A549 (cell line): ENCODE data around the gene TLE1. TPM values are rescaled to one million over a fixed set of nuclear protein-coding genes. Genes with fewer than 3 reads are reported as not detected.

Experiments used
- ATAC-seq, 2 experiments: fragments of 200-7000 bp in 1 of 2; fragments of >200 bp in 1 of 2; cut with Nextera tagmentation in 1 of 2; cut with Tn5 transposase in 1 of 2; 3 replicates each; pipeline versions ENCODE4 v1.8.0 to v1.9.1; 2018 to 2020; ENCODE audit warnings: mild to moderate bottlenecking in 1 of 2, moderate library complexity in 1 of 2
- CTCF ChIA-PET: fragments of 300-600 bp; sonication (Branson Sonifier 250); formaldehyde crosslinking; extraction: SDS; loops from one replicate; lab custom pipeline; 2021; ENCODE audit warnings: antibody characterized with exemption, inconsistent platforms; lab: Yijun Ruan, JAX
- POLR2A ChIA-PET: fragments of 350-600 bp; formaldehyde crosslinking; extraction: SDS; loops from one replicate; lab custom pipeline; 2021; ENCODE audit warnings: antibody characterized with exemption, inconsistent platforms; lab: Yijun Ruan, JAX
- DNase-seq, 2 experiments: peaks; one replicate each; pipeline versions ENCODE4 v3.0.0 to v3.0.0-alpha.2; 2011 to 2016; ENCODE audit warnings: low read depth in 1 of 2, low spot score in 1 of 2
- FAIRE-seq: peaks from 2 replicates; lab custom pipeline; 2011; peaks lifted over from hg19 to GRCh38; lab: Jason Lieb, UNC
- H3K27ac ChIP-seq, 2 experiments: fragments of >200 bp; sonication (Bioruptor Twin); formaldehyde crosslinking; 3 replicates each; pipeline ENCODE4 v1.5.1; 2016 to 2017
- H3K4me1 ChIP-seq: fragments of >200 bp; sonication (Bioruptor Twin); formaldehyde crosslinking; 3 replicates; pipeline ENCODE4 v1.6.1; 2016
- H3K4me2 ChIP-seq: fragments of >200 bp; sonication (Bioruptor Twin); formaldehyde crosslinking; 3 replicates; pipeline ENCODE4 v1.6.1; 2016
- H3K4me3 ChIP-seq: fragments of >200 bp; sonication (Bioruptor Twin); formaldehyde crosslinking; 3 replicates; pipeline ENCODE4 v1.5.1; 2016
- H3K9me3 ChIP-seq: fragments of >200 bp; sonication (Bioruptor Twin); formaldehyde crosslinking; 3 replicates; pipeline ENCODE4 v1.6.1; 2016
- BHLHE40 ChIP-seq: IDR thresholded peaks from 2 replicates; pipeline ENCODE4 v1.6.1; 2012; ENCODE audit warnings: low read depth, low read length, inconsistent platforms
- CBX2 ChIP-seq: fragments of 200-600 bp; sonication (generic); IDR thresholded peaks from 2 replicates; pipeline ENCODE4 v1.6.1; 2016; ENCODE audit warnings: low read depth, mild to moderate bottlenecking, borderline replicate concordance
- CEBPB ChIP-seq, 2 experiments: fragments of >200 bp in 1 of 2; sonication (Bioruptor Twin) in 1 of 2; formaldehyde crosslinking in 1 of 2; IDR thresholded peaks; 2 replicates each; pipeline ENCODE4 v1.6.1; 2012 to 2016
- CHD2 ChIP-seq: fragments of 150-350 bp; IDR thresholded peaks from 2 replicates; pipeline ENCODE4 v1.6.1; 2014; ENCODE audit warnings: low read length; ENCODE audit not compliant: partially characterized antibody
- EHF ChIP-seq: fragments of 250-450 bp; sonication (Bioruptor Pico); IDR thresholded peaks from 2 replicates; pipeline ENCODE4 v1.5.0; 2020; ENCODE audit warnings: mild to moderate bottlenecking
- FOSL2 ChIP-seq, 2 experiments: fragments of 450-650 bp in 1 of 2; fragments of >200 bp in 1 of 2; sonication (Bioruptor Twin) in 1 of 2; formaldehyde crosslinking; IDR thresholded peaks; 2 replicates each; pipeline versions ENCODE4 v1.5.0 to v1.6.1; 2016 to 2020; ENCODE audit warnings: mild to moderate bottlenecking in 1 of 2, moderate library complexity in 1 of 2
- GATA3 ChIP-seq: IDR thresholded peaks from 2 replicates; pipeline ENCODE4 v1.6.1; 2012; ENCODE audit warnings: borderline replicate concordance
- HOXA7 ChIP-seq: fragments of 250-450 bp; sonication (Bioruptor Pico); IDR thresholded peaks from 2 replicates; pipeline ENCODE4 v1.5.0; 2020; ENCODE audit warnings: mild to moderate bottlenecking, moderate library complexity
- HOXB5 ChIP-seq: fragments of 250-450 bp; sonication (Bioruptor Pico); IDR thresholded peaks from 2 replicates; pipeline ENCODE4 v1.5.0; 2020; ENCODE audit warnings: mild to moderate bottlenecking, moderate library complexity
- KDM5A ChIP-seq: fragments of 200-600 bp; sonication (generic); IDR thresholded peaks from 2 replicates; pipeline ENCODE4 v1.6.1; 2016; ENCODE audit warnings: antibody characterized with exemption, mild to moderate bottlenecking
- MYC ChIP-seq: IDR thresholded peaks from 2 replicates; pipeline ENCODE4 v1.6.1; 2012; ENCODE audit warnings: mild to moderate bottlenecking, inconsistent platforms, low read length, improper control_type of control experiment, borderline replicate concordance
- NFE2L2 ChIP-seq: fragments of 150-350 bp; conservative IDR thresholded peaks from 2 replicates; pipeline ENCODE4 v1.6.1; 2014; ENCODE audit warnings: low read length
- RAD21 ChIP-seq, 2 experiments: fragments of >200 bp in 1 of 2; sonication (Bioruptor Twin) in 1 of 2; formaldehyde crosslinking in 1 of 2; IDR thresholded peaks in 1 of 2; conservative IDR thresholded peaks in 1 of 2; 2 replicates in 1 of 2; 3 replicates in 1 of 2; pipeline ENCODE4 v1.6.1; 2012 to 2018; ENCODE audit warnings: inconsistent platforms in 1 of 2
- ZFP36 ChIP-seq: fragments of 450-650 bp; IDR thresholded peaks from 2 replicates; pipeline ENCODE4 v1.6.1; 2014; ENCODE audit warnings: borderline replicate concordance; ENCODE audit not compliant: partially characterized antibody
- ZSCAN20 ChIP-seq: fragments of 250-450 bp; sonication (Bioruptor Pico); IDR thresholded peaks from 2 replicates; pipeline ENCODE4 v1.8.0; 2022; ENCODE audit warnings: mild to moderate bottlenecking, moderate library complexity
- WGBS: methylation state at CpG from one replicate; pipeline ENCODE4 v1.1.6; 2017; ENCODE audit errors: missing lambda C conversion rate; 5-methylcytosine and 5-hydroxymethylcytosine counted together
- polyA plus RNA-seq, 4 experiments: library from polyadenylated mRNA; depleted of rRNA in 3 of 4; stranded (reverse); fragments of >200 nt; fragmentation: RNase III in 1 of 4; extraction: RNeasy Plus Mini Kit Qiagen cat#74134 plus additional on column Dnase treatment in 1 of 4; gene quantifications; 2 replicates in 3 of 4; 3 replicates in 1 of 4; pipeline ENCODE4 v1.2.3, GENCODE V29; 2011 to 2017
- TF ChIP-seq, protein P1 (sequence below): IDR thresholded peaks from 2 replicates; pipeline ENCODE4 v1.6.1; 2012
- TF ChIP-seq, protein P2 (sequence below): fragments of 250-450 bp; sonication (Bioruptor Pico); IDR thresholded peaks from 2 replicates; pipeline ENCODE4 v1.5.0; 2021; ENCODE audit warnings: mild to moderate bottlenecking, moderate library complexity, borderline replicate concordance
- TF ChIP-seq, protein P3 (sequence below): fragments of >200 bp; sonication (Bioruptor Twin); formaldehyde crosslinking; IDR thresholded peaks from 3 replicates; pipeline ENCODE4 v1.6.1; 2016
- TF ChIP-seq, protein P4 (sequence below): fragments of 200-600 bp; sonication (generic); IDR thresholded peaks from 2 replicates; pipeline ENCODE4 v1.6.1; 2016; ENCODE audit warnings: antibody characterized with exemption, mild to moderate bottlenecking, moderate library complexity

Gene TLE1
- polyA plus RNA-seq, 2 of the 4 experiments (the other 2 are of a cell fraction) = 45.8 to 117 TPM

DNA sequence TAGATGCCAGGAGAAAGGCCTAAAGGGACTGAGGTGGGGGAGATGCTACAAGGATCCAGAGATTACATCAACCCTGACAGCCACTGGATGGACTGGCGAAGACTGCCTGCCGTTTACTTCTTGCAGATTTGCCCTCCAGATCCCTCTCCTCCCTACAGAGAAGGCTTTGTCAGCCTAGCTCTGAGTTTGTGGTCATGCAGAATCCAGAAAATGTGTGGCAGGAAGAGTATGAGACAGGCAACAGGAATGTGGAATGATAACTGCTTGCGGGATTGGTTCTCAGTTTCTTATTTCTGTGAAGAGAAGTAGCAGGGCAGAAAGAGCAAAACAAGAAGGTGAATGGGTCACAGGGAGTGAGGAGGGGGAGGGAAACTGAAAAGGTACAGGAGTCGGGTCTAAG is 129.6 kb downstream of the TLE1 start (continued):
- TF ChIP-seq, protein P1, sequence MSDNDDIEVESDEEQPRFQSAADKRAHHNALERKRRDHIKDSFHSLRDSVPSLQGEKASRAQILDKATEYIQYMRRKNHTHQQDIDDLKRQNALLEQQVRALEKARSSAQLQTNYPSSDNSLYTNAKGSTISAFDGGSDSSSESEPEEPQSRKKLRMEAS = peak; percentile 51; the same call in 1 of the 2 replicates
- no peak for TF ChIP-seq FOSL2 (IDR thresholded peaks at IDR 0.05)
- peak; percentile 81 for TF ChIP-seq FOSL2 (CRISPR knock-in tag; IDR thresholded peaks at IDR 0.05)

DNA sequence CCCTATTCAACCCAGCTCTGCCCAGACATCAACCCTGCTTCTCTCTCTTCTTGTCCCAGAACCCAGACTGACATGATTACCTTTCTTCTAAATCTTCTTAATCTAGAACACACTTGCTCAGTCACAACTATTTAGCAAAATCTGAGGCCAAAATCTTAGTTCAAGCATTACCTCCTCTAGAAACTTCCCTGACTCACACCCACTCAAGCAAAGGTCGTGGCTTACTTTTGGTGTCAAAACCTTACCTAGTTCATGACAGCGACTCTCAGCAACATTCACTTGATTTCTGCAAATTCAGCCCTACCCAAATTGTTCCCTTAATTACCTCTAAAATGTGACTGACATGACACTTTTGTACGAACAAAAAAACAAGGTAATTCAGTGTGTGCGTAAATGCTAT is 130.2 kb downstream of the TLE1 start:
- no peak for DNase-seq
- H3K4me2 ChIP-seq = peak overlapping the region; percentile 53
- ChIA-PET CTCF (no interaction called here), POLR2A (interaction anchor here (1.5 kb wide), 1 partner anchor 29 kb away, joined by 4 read pairs; no protein-coding TSS in a partner anchor)
- no peak for TF ChIP-seq BHLHE40
- no peak for TF ChIP-seq KDM5A
- no peak for TF ChIP-seq HOXB5 (CRISPR knock-in tag)
- no peak for TF ChIP-seq CBX2
- no peak for TF ChIP-seq CHD2
- no peak for TF ChIP-seq GATA3
- no peak for TF ChIP-seq MYC
- TF ChIP-seq ZSCAN20 (CRISPR knock-in tag) = no peak
- TF ChIP-seq NFE2L2 = no peak
- TF ChIP-seq ZFP36 = no peak
- TF ChIP-seq, protein P2, sequence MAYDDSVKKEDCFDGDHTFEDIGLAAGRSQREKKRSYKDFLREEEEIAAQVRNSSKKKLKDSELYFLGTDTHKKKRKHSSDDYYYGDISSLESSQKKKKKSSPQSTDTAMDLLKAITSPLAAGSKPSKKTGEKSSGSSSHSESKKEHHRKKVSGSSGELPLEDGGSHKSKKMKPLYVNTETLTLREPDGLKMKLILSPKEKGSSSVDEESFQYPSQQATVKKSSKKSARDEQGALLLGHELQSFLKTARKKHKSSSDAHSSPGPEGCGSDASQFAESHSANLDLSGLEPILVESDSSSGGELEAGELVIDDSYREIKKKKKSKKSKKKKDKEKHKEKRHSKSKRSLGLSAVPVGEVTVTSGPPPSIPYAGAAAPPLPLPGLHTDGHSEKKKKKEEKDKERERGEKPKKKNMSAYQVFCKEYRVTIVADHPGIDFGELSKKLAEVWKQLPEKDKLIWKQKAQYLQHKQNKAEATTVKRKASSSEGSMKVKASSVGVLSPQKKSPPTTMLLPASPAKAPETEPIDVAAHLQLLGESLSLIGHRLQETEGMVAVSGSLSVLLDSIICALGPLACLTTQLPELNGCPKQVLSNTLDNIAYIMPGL (CRISPR knock-in tag) = no peak
- TF ChIP-seq CEBPB (IDR thresholded peaks at IDR 0.05) = no peak
- TF ChIP-seq, protein P3, sequence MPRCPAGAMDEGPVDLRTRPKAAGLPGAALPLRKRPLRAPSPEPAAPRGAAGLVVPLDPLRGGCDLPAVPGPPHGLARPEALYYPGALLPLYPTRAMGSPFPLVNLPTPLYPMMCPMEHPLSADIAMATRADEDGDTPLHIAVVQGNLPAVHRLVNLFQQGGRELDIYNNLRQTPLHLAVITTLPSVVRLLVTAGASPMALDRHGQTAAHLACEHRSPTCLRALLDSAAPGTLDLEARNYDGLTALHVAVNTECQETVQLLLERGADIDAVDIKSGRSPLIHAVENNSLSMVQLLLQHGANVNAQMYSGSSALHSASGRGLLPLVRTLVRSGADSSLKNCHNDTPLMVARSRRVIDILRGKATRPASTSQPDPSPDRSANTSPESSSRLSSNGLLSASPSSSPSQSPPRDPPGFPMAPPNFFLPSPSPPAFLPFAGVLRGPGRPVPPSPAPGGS = no peak
- no peak for TF ChIP-seq RAD21 (conservative IDR thresholded peaks at IDR 0.05 in 1 of 2, IDR thresholded peaks at IDR 0.05 in 1 of 2)
- TF ChIP-seq EHF (CRISPR knock-in tag) = no peak
- TF ChIP-seq, protein P4, sequence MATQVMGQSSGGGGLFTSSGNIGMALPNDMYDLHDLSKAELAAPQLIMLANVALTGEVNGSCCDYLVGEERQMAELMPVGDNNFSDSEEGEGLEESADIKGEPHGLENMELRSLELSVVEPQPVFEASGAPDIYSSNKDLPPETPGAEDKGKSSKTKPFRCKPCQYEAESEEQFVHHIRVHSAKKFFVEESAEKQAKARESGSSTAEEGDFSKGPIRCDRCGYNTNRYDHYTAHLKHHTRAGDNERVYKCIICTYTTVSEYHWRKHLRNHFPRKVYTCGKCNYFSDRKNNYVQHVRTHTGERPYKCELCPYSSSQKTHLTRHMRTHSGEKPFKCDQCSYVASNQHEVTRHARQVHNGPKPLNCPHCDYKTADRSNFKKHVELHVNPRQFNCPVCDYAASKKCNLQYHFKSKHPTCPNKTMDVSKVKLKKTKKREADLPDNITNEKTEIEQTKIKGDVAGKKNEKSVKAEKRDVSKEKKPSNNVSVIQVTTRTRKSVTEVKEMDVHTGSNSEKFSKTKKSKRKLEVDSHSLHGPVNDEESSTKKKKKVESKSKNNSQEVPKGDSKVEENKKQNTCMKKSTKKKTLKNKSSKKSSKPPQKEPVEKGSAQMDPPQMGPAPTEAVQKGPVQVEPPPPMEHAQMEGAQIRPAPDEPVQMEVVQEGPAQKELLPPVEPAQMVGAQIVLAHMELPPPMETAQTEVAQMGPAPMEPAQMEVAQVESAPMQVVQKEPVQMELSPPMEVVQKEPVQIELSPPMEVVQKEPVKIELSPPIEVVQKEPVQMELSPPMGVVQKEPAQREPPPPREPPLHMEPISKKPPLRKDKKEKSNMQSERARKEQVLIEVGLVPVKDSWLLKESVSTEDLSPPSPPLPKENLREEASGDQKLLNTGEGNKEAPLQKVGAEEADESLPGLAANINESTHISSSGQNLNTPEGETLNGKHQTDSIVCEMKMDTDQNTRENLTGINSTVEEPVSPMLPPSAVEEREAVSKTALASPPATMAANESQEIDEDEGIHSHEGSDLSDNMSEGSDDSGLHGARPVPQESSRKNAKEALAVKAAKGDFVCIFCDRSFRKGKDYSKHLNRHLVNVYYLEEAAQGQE = no peak
- no peak for TF ChIP-seq HOXA7
- no peaks in the 10 kb centered on the region for H3K9me3 ChIP-seq
- H3K4me1 ChIP-seq = peaks cover 56% of the 10 kb centered on the region
- H3K27ac ChIP-seq = peak overlapping the region; percentile 77 to 83
- WGBS = 83% methylated on average over 4 of the region's 4 CpGs
- H3K4me3 ChIP-seq = no peak overlapping the region
- no peak for FAIRE-seq
- no peak for ATAC-seq
